Fibroblast of mammary gland (primary cell): ENCODE results near the gene RIPPLY1.

Experiments
- DNase-seq: peaks from one replicate; pipeline ENCODE4 v3.0.0-alpha.2; 2010; ENCODE audit warnings: low read depth
- H3K4me3 ChIP-seq: 2 replicates; pipeline ENCODE4 v1.5.1; 2011; ENCODE audit warnings: low read depth, mild to moderate bottlenecking, low read length, moderate library complexity; ENCODE audit not compliant: control insufficient read depth
- TF ChIP-seq, protein P1 (sequence below): conservative IDR thresholded peaks from 2 replicates; pipeline ENCODE4 v1.5.1; 2011; ENCODE audit warnings: low read depth, low read length, inconsistent platforms; ENCODE audit not compliant: control insufficient read depth, insufficient read depth

The RIPPLY1 gene

GRCh38 chrX:106863697-106864096 is 39.4 kb downstream of the RIPPLY1 start:
- DNase-seq, result no peak
- no peak overlapping the region for H3K4me3 ChIP-seq
- TF ChIP-seq, protein P1, sequence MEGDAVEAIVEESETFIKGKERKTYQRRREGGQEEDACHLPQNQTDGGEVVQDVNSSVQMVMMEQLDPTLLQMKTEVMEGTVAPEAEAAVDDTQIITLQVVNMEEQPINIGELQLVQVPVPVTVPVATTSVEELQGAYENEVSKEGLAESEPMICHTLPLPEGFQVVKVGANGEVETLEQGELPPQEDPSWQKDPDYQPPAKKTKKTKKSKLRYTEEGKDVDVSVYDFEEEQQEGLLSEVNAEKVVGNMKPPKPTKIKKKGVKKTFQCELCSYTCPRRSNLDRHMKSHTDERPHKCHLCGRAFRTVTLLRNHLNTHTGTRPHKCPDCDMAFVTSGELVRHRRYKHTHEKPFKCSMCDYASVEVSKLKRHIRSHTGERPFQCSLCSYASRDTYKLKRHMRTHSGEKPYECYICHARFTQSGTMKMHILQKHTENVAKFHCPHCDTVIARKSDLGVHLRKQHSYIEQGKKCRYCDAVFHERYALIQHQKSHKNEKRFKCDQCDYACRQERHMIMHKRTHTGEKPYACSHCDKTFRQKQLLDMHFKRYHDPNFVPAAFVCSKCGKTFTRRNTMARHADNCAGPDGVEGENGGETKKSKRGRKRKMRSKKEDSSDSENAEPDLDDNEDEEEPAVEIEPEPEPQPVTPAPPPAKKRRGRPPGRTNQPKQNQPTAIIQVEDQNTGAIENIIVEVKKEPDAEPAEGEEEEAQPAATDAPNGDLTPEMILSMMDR, result no peak

DNA sequence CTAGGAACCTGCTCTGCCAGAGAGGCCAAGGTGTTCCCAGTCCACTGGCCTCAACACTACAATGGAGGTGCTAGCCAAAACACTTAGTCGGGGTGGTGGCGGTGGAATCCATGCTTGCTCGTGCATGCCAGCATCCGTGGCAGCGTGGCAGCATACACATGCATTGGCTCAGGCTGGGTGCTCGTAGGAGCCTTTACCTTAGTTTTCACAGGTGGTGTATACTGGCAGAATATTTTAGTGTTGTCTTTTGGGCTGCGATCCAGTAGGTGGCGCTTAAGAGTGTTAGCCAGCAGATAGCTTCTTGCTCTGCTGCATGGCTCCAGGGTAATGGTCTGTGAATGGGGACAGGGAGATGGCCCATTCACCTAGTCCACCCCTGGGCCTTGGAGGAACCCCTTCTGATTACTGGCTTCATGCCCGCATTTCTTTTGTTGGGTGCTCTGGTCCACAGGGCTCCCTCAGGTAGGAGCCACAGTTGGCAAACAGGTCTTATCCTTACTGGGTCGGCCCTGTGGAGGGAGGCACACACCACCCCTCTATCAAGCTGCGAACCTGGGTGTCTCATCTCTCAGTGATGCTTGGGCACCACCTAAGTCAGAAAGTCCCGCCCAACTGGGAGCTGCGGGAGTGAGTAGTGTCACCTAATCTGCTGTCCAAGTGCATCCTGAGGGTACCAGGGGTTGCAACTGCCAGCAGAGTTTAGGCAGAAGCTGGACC is 40.0 kb downstream of the RIPPLY1 start:
- DNase-seq, result peak; percentile 9
- TF ChIP-seq, protein P1, result peak; percentile 52
- H3K4me3 ChIP-seq, result no peak overlapping the region
